A549 (cell line): ENCODE results near the gene ZSCAN10.

Source experiments
- CEBPB ChIP-seq, 2 experiments: fragments of >200 bp in 1 of 2; sonication (Bioruptor Twin) in 1 of 2; formaldehyde crosslinking in 1 of 2; IDR thresholded peaks; 2 replicates each; pipeline ENCODE4 v1.6.1; 2012 to 2016
- CHD2 ChIP-seq: fragments of 150-350 bp; IDR thresholded peaks from 2 replicates; pipeline ENCODE4 v1.6.1; 2014; ENCODE audit warnings: low read length; ENCODE audit not compliant: partially characterized antibody
- CTCF ChIP-seq: fragments of >200 bp; sonication (Bioruptor Twin); formaldehyde crosslinking; IDR thresholded peaks from 3 replicates; pipeline ENCODE4 v1.5.1; 2016
- EP300 ChIP-seq, 2 experiments: fragments of >200 bp; sonication (Bioruptor Twin); formaldehyde crosslinking; IDR thresholded peaks; 2 replicates in 1 of 2; 3 replicates in 1 of 2; pipeline ENCODE4 v1.6.1; 2016 to 2017
- MYC ChIP-seq: IDR thresholded peaks from 2 replicates; pipeline ENCODE4 v1.6.1; 2012; ENCODE audit warnings: mild to moderate bottlenecking, inconsistent platforms, low read length, improper control_type of control experiment, borderline replicate concordance
- SMC3 ChIP-seq: fragments of >200 bp; sonication (Bioruptor Twin); formaldehyde crosslinking; IDR thresholded peaks from 3 replicates; pipeline ENCODE4 v1.6.1; 2018; ENCODE audit warnings: inconsistent platforms
- USF2 ChIP-seq: fragments of 450-650 bp; IDR thresholded peaks from 2 replicates; pipeline ENCODE4 v1.6.1; 2014; ENCODE audit warnings: antibody characterized with exemption
- ZFP36 ChIP-seq: fragments of 450-650 bp; IDR thresholded peaks from 2 replicates; pipeline ENCODE4 v1.6.1; 2014; ENCODE audit warnings: borderline replicate concordance; ENCODE audit not compliant: partially characterized antibody

- TF ChIP-seq CHD2 (no peak), CEBPB (IDR thresholded peaks at IDR 0.05) (no peak), CTCF (no peak), USF2 (no peak), ZFP36 (no peak), MYC (no peak), SMC3 (no peak), EP300 (IDR thresholded peaks at IDR 0.05) (no peak)
These were observed 49.1 kb downstream of the ZSCAN10 start for GRCh38 chr16:3049921-3050481.
